ENCODE measurements around the gene BAHCC1. TPM values are rescaled to one million over a fixed set of nuclear protein-coding genes. Genes with fewer than 3 reads are reported as not detected.
"Not testable (repeated sequence)": the region's sequence is repeated elsewhere in the genome, so short reads cannot be mapped to it uniquely, and the experiment has no call there.

The BAHCC1 gene
- under 1 TPM in 1 of 2 experiments, not detected in 1; 0.05 TPM for total RNA-seq

DNA sequence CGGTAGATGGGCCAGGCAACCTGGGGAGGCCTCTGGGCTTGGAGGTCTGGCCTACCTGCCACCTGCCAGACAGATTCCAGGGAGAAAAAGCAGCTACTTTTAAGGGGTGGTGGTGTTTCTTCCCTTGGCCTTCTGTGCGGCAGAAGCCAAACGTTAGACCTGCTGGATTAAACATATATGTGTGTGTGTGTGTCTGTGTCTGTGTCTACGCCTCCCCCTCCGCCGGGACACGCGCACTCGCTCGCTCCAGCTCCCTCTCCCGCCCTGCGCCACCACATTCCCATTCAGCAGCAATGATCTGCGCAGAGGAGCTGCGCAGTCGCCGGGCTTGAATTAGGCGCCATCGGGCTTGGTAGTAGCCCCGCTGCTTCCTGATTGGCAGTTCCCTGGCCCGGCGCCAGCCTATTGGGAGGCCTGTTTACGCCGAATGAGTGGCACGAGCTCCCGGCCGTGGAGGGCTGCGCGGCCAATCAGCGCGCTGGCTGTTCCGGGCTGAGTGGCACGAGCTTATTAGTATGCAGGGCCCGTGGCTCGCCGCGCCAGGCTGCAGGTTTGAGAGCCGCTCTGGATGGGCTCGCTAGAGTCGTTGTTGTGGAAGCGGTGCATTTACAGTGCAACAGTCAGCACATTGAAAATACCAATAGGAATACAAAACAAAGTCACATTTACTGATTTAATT lies at the start of gene BAHCC1:
BAHCC1 (plus strand) TSS at position 537 of the 679 bp plus-strand sequence. CDS start 4,283 bp downstream, outside the sequence.
- DNase-seq, result peak; percentile 97
- Mint-ChIP-seq H3K4me1 (peaks cover 24% of the 10 kb centered on the region), H3K9me3 (ENCODE audit: low read depth) (no peaks in the 10 kb centered on the region), H3K27me3 (peaks cover 51% of the 10 kb centered on the region), H3K36me3 (ENCODE audit: low read depth) (no peaks in the 10 kb centered on the region), H3K27ac (peak within 1 kb of the TSS; percentile 39), H3K4me3 (peak within 1 kb of the TSS; percentile 46)
- intact Hi-C loops (cut with DNase I, micrococcal nuclease), result loop anchor here (1.0 to 10.0 kb wide), 9 partner anchors 32 to 1590 kb away; partner anchors contain the start of genes ACTG1 (in 1 of the 2), NPTX1 (in 1 of the 2) and SLC38A10 (in 1 of the 2)
- ATAC-seq, result peak; percentile 92
- POLR2A ChIA-PET, result interaction anchor here (1.0 to 1.1 kb wide), 2 partner anchors 118 to 119 kb away, joined by 3 read pairs; partner anchors contain the start of gene ACTG1
- CTCF ChIA-PET, result interaction anchor here (0.7 to 1.4 kb wide), 3 partner anchors 66 to 1153 kb away, joined by 4 to 6 read pairs (median 5); no protein-coding TSS in a partner anchor

DNA sequence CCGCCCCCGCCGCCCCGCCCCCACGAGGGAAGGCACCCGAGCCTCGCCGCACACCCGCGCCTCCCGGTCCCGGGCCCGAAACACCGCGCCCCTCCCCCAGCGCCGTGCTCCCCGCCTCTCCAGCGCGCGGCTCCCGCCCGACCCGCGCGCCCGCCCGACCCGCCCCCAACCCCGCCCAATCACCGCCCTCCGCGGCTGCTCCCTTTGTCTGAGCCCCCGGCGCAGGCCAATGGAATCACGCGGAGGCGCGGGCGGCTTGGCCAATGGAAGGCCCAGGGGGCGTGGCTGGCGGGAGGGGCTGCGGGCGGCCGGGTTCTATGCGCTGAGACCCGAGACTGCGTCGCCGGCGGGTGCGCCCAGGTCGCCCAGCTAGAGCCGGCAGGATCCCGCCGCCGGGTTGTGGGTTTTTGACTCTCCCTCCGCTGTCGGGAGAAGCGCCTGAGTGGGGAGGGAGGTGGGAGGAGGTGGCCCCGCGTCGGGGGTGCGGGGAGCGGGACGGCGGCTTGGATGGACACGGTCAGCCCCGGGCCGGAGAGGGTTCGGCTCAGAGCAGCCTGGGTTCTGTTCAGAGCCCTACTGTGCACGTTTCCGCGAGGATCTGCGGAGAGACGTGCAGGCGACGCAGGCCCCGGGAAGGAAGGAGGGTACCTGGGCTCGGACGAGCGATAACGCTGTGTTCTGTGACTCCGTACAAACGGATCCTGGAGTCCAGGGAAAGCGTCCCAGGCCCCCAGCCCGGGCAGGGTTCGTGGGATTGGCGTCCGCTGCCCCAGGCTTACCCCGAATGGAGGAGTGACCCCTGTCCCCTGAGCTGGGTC lies 49.0 kb upstream of the BAHCC1 start:
- peak; percentile 98 for DNase-seq
- peak overlapping the region; percentile 26 for H3K4me3 Mint-ChIP-seq
- intact Hi-C loops (cut with DNase I, micrococcal nuclease), result loop anchor here in 1 of 2 experiments (1.0 to 2.0 kb wide), 8 partner anchors 41 to 1549 kb away; partner anchors contain the start of genes ACTG1, BAHCC1, CBX8 and MCRIP1
- H3K4me1 Mint-ChIP-seq, result peaks cover 19% of the 10 kb centered on the region
- no peaks in the 10 kb centered on the region for H3K36me3 Mint-ChIP-seq (ENCODE audit: low read depth)
- H3K27ac Mint-ChIP-seq, result no peak overlapping the region
- peaks cover 25% of the 10 kb centered on the region for H3K27me3 Mint-ChIP-seq
- ATAC-seq, result peak; percentile 93
- ChIA-PET CTCF (no interaction called here), POLR2A (no interaction called here)
- no peaks in the 10 kb centered on the region for H3K9me3 Mint-ChIP-seq (ENCODE audit: low read depth)

DNA sequence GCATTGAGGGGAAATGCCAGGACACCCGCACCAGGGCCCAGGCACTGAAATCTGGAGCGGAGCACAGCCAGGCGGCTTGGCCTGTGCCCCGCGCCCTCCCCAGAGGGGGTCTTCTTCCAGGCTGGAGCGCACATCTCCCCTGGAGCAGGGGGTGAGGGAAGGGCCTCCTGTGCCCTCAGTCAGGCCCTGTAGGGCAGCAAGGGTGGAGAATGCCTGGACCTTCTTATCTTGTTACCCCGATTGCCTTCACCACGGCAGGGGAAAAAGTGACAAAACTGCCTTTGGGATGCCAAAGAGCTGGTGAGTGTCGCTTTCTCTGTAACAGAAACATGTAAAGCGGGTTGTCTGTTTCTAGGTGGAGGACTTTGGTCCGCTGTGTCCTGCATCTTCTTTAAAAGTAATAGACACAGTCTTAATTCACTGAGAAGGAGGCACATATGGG lies 48.3 kb upstream of the BAHCC1 start:
- ATAC-seq (no peak), DNase-seq (no peak)
- Mint-ChIP-seq H3K27ac (no peak overlapping the region), H3K36me3 (ENCODE audit: low read depth) (no peaks in the 10 kb centered on the region), H3K9me3 (ENCODE audit: low read depth) (no peaks in the 10 kb centered on the region), H3K4me3 (no peak overlapping the region), H3K4me1 (peaks cover 19% of the 10 kb centered on the region), H3K27me3 (peaks cover 25% of the 10 kb centered on the region)
- intact Hi-C loops (cut with DNase I, micrococcal nuclease), result loop anchor here in 1 of 2 experiments (1.0 to 2.0 kb wide), 8 partner anchors 40 to 1550 kb away; partner anchors contain the start of genes ACTG1, BAHCC1, CBX8 and MCRIP1
- CTCF ChIA-PET, result interaction anchor here (0.7 kb wide), 1 partner anchor 54 kb away, joined by 3 read pairs; no protein-coding TSS in a partner anchor
- POLR2A ChIA-PET, result interaction anchor here (0.6 kb wide), 1 partner anchor 140 kb away, joined by 3 read pairs; no protein-coding TSS in a partner anchor

DNA sequence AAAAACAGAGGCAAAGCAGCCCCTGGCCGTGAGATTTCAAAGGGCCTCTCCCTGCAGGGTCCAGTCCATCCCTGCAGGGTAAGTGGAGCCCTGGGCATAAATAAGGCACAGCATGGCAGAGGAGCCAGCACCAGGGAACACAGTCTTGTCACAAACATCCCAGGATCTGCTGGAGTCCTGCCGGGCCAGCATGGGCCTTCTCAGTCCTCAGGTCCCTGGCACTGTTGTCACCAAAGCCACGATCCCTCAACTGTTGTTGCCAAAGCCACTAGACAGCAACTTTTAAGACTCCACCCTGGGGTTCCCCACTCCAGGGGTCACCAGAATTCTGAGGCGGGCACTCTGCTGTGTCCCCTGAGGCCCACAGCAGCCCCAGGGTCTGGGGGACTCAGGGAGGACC lies 47.8 kb upstream of the BAHCC1 start:
- H3K27me3 Mint-ChIP-seq, result peaks cover 22% of the 10 kb centered on the region

DNA sequence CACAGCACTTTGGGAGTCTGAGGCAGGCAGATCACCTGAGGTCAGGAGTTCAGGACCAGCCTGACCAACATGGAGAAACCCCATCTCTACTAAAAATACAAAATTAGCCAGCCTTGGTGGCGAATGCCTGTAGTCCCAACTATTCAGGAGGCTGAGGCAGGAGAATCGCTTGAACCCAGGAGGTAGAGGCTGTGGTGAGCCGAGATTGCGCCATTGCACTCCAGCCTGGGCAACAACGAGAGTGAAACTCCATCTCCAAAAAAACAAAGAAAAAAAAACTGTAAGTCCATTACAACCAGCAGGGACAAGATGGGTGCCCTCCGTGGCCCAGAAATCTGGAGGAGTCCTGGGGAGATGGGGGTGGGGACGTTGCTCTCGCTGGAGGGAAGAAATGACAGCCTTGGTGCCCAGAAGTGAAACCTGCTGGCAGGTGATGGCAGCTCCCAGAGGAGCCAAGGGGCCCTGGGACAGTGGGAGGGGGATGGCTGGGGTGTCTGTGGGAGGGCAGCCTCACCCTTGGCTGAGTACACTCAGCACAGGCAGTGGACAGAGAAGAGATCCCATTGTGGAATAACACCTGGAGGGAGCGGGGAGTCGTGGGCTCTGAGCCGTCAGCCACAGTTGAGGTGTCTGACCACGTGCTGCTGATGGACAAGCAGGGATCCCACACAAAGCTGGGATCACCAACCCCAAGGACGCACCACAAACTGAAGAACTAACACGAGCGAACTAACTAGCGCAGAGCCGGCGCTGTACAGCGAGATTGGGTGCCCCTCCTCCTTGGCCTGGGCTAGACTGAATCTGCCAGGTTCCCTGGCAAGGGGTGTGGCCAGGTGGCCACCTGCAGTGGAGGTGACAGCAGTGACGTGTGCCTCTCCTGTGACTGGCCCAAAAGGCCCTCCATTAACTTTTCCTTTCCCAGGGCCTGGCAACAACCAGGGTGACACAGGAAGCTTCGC lies 46.9 kb upstream of the BAHCC1 start:
- intact Hi-C loops (cut with DNase I, micrococcal nuclease), result no loop called here
- DNase-seq, result no peak
- Mint-ChIP-seq H3K4me3 (no peak overlapping the region), H3K27ac (no peak overlapping the region), H3K4me1 (peaks cover 13% of the 10 kb centered on the region), H3K36me3 (ENCODE audit: low read depth) (no peaks in the 10 kb centered on the region), H3K27me3 (peaks cover 15% of the 10 kb centered on the region), H3K9me3 (ENCODE audit: low read depth) (no peaks in the 10 kb centered on the region)
- ChIA-PET CTCF (interaction anchor here (0.6 kb wide), 1 partner anchor 253 kb away, joined by 3 read pairs; no protein-coding TSS in a partner anchor), POLR2A (no interaction called here)
- ATAC-seq, result no peak

More for the DNA sequence above, 47.8 kb upstream of the BAHCC1 start:
- no peak overlapping the region for H3K27ac Mint-ChIP-seq
- H3K4me3 Mint-ChIP-seq, result no peak overlapping the region
- ChIA-PET CTCF (interaction anchor here (0.7 kb wide), 1 partner anchor 54 kb away, joined by 3 read pairs; no protein-coding TSS in a partner anchor), POLR2A (interaction anchor here (0.6 kb wide), 1 partner anchor 139 kb away, joined by 3 read pairs; no protein-coding TSS in a partner anchor)
- no peaks in the 10 kb centered on the region for H3K9me3 Mint-ChIP-seq (ENCODE audit: low read depth)
- peaks cover 16% of the 10 kb centered on the region for H3K4me1 Mint-ChIP-seq
- ATAC-seq, result no peak
- no peaks in the 10 kb centered on the region for H3K36me3 Mint-ChIP-seq (ENCODE audit: low read depth)
- intact Hi-C loops (cut with DNase I, micrococcal nuclease), result loop anchor here in 1 of 2 experiments (2.0 kb wide), 1 partner anchor 485 kb away; the partner anchor contains the start of gene MCRIP1
- DNase-seq, result no peak

DNA sequence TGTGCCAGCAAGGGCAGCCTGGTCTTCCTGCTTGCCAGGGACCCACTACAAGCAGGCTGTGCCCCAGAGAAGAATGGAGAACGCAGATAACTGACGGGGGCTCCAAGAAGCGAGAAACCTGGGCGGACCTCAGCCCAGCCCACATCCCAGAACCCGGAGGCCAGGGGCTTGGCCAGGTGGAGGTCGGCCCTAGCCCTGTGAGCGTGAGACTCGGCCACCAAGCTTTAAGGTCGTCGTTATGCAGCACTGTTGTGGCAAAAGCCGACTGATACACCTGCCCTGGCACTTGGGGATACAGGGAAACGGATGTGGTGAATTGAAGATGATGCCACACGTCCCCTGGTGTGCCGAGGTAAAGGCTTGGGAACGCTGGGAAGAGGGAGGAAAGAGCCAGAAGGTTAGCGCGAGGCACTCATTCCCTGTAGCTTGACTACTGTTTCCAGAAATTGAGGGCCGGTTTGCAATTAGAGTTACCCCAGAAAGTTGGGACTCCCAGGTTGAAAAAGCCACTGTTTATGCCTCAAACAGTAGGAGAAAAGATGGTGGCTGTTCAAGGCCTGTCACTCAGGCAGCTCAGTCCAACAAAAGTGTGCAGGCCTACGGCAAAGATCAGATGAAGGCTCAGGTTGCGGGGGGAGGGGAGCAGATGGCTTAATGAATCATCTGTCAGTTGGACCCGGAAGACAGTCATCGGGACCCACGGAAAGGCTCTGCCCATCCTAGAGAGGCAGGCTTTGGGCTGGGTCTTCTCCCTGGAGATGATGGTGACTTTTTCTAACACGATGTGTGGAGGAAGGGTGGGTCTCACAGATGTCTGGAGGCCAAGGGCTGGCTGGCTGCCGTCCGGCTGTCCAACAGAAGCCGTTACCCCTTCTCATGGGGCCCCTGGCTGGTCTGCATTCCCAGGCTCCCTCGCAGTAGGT lies 45.6 kb upstream of the BAHCC1 start:
- DNase-seq (no peak), ATAC-seq (no peak)
- Mint-ChIP-seq H3K9me3 (ENCODE audit: low read depth) (no peaks in the 10 kb centered on the region), H3K36me3 (ENCODE audit: low read depth) (no peaks in the 10 kb centered on the region), H3K27ac (no peak overlapping the region), H3K27me3 (peaks cover 4% of the 10 kb centered on the region), H3K4me3 (no peak overlapping the region), H3K4me1 (peaks cover under 1% of the 10 kb centered on the region)
- intact Hi-C loops (cut with DNase I, micrococcal nuclease), result no loop called here
- ChIA-PET CTCF (no interaction called here), POLR2A (no interaction called here)

DNA sequence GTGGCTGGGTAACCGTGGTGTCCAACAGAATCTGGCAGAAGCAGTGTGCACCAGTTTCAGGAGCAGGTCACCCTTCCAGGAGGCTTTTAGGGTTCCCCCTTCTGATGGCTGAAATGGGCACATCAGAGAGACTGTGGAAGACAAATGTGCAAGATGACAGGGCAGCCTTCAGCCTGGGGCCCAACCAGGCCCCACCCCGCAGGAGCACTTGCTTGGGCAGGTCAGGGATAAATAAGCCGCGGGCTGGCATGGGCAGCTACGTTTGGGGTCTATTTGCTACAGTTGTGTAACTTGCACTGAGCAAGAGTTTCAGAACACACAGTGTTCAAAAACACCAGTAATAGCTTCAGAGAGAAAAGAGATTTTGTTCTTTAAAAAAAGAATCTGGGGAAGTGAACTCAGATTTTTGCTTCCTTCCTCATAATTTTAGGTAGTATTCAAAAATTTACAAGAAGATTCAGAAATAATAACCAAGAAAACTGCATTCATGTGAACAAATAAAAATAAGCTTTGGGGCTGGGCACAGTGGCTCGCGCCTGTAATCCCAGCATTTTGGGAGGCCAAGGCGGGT lies 44.9 kb upstream of the BAHCC1 start:
- ChIA-PET CTCF (no interaction called here), POLR2A (no interaction called here)
- Mint-ChIP-seq H3K4me3 (no peak overlapping the region), H3K27ac (no peak overlapping the region), H3K36me3 (ENCODE audit: low read depth) (no peaks in the 10 kb centered on the region), H3K9me3 (ENCODE audit: low read depth) (no peaks in the 10 kb centered on the region), H3K4me1 (no peaks in the 10 kb centered on the region), H3K27me3 (peaks cover 6% of the 10 kb centered on the region)
- intact Hi-C loops (cut with DNase I, micrococcal nuclease), result no loop called here
- ATAC-seq, result no peak
- no peak for DNase-seq

DNA sequence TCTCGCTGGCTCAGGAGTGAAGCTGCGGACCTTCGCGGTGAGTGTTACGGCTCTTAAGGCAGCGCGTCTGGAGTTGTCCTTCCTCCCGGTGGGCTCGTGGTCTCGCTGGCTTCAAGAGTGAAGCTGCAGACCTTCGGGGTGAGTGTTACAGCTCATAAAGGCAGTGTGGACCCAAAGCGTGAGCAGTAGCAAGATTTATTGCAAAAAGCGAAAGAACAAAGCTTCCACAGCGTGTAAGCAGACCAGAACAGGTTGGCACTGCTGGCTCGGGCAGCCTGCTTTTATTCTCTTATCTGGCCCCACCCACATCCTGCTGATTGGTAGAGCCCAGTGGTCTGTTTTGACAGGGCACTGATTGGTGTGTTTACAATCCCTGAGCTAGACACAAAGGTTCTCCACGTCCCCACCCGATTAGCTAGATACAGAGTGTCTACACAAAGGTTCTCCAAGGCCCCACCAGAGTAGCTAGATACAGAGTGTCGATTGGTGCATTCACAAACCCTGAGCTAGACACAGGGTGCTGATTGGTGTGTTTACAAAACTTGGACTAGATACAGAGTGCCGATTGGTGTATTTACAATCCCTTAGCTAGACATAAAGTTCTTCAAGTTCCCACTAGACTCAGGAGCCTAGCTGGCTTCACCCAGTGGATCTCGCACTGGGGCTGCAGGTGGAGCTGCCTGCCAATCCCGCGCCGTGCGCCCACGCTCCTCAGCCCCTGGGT lies 43.8 kb upstream of the BAHCC1 start:
- H3K4me1 Mint-ChIP-seq; ATAC-seq; DNase-seq; H3K36me3 Mint-ChIP-seq (ENCODE audit: low read depth); H3K4me3 Mint-ChIP-seq; H3K27ac Mint-ChIP-seq; H3K9me3 Mint-ChIP-seq (ENCODE audit: low read depth); POLR2A ChIA-PET; H3K27me3 Mint-ChIP-seq; intact Hi-C loops (cut with DNase I, micrococcal nuclease): not testable (repeated sequence)
- CTCF ChIA-PET, result interaction anchor here (0.6 kb wide), 1 partner anchor 45 kb away, joined by 3 read pairs; no protein-coding TSS in a partner anchor

DNA sequence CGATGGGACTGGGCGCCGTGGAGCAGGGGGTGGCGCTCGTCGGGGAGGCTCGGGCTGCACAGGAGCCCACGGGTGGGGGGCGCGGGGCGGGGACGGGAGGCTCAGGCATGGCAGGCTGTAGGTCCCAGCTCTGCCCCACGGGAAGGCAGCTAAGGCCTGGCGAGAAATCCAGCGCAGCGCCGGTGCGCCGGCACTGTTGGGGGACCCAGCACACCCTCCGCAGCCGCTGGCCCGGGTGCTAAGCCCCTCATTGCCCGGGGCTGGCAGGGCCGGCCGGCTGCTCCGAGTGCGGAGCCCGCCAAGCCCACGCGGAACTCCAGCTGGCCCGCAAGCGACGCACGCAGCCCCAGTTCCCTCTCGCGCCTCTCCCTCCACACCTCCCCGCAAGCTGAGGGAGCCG lies 43.2 kb upstream of the BAHCC1 start:
- H3K27me3 Mint-ChIP-seq; POLR2A ChIA-PET; H3K4me1 Mint-ChIP-seq; H3K9me3 Mint-ChIP-seq (ENCODE audit: low read depth); H3K27ac Mint-ChIP-seq; H3K4me3 Mint-ChIP-seq; H3K36me3 Mint-ChIP-seq (ENCODE audit: low read depth); intact Hi-C loops (cut with DNase I, micrococcal nuclease); DNase-seq; ATAC-seq: not testable (repeated sequence)
- CTCF ChIA-PET, result interaction anchor here (0.6 kb wide), 1 partner anchor 45 kb away, joined by 3 read pairs; no protein-coding TSS in a partner anchor

All from activated CD4-positive, alpha-beta T cell treated with anti-CD3 and anti-CD28 coated beads for 36 hours (primary cell).